ENCODE measurements around the gene TLL1. TPM values are rescaled to one million over a fixed set of nuclear protein-coding genes. Genes with fewer than 3 reads are reported as not detected.

Gene TLL1
- total and polyA plus RNA-seq, 2 of the 13 experiments (the other 11 are each of a cell fraction or from before 2014, with no cell fraction given): not detected

- TF ChIP-seq RORA (CRISPR knock-in tag; IDR thresholded peaks at IDR 0.05): no peak
- no peak for TF ChIP-seq ZNF292 (CRISPR knock-in tag; IDR thresholded peaks at IDR 0.05; ENCODE audit: borderline replicate concordance, low read depth)
- no peak for TF ChIP-seq JDP2 (CRISPR knock-in tag; IDR thresholded peaks at IDR 0.05; ENCODE audit: borderline replicate concordance)
- no peak for TF ChIP-seq NR2F2 (IDR thresholded peaks at IDR 0.05; ENCODE audit: borderline replicate concordance, low read depth)
- TF ChIP-seq RBM39 (IDR thresholded peaks at IDR 0.05; ENCODE audit: low read depth, low read length, poor library complexity, severe bottlenecking): no peak
These were observed 144.8 kb downstream of the TLL1 start (continued) for GRCh38 chr4:166017804-166018203.

GRCh38 chr4:166019441-166020220 is 146.6 kb downstream of the TLL1 start:
- Histone ChIP-seq H3K27ac (ENCODE audit: extremely low read length, insufficient read depth, low read length) (no peak overlapping the region), H3K27me3 (ENCODE audit: control insufficient read depth in 1 of 2, insufficient read depth in 2 of 2, low read length in 2 of 2) (no peaks in the 10 kb centered on the region), H4K20me1 (ENCODE audit: insufficient read depth, low read length) (no peaks in the 10 kb centered on the region), H3K79me2 (ENCODE audit: insufficient read depth, low read length) (no peaks in the 10 kb centered on the region), H2AFZ (ENCODE audit: low read length) (no peak overlapping the region), H3K4me3 (replicated peaks in 1 of 3; ENCODE audit: insufficient read depth in 1 of 3, low read depth in 2 of 3, low read length in 3 of 3) (no peak overlapping the region), H3K4me2 (ENCODE audit: low read depth, low read length) (no peak overlapping the region), H3K4me1 (ENCODE audit: insufficient read depth, low read length) (no peaks in the 10 kb centered on the region), H3K9me3 (ENCODE audit: low read length) (no peaks in the 10 kb centered on the region), H3K9ac (ENCODE audit: insufficient read depth, low read depth, low read length) (no peak overlapping the region), H3K36me3 (replicated peaks in 1 of 2; ENCODE audit: control insufficient read depth in 1 of 2, insufficient read depth in 2 of 2, low read length in 2 of 2) (no peaks in the 10 kb centered on the region)
- no peak for DNase-seq (ENCODE audit: low spot score)
- POLR2A ChIA-PET: no interaction called here
- 0% methylated on average over 2 of the region's 2 CpGs for WGBS (ENCODE audit: low lambda C conversion rate)
- no TSS peak for BruUV-seq (replicated peaks)
- CTCF ChIA-PET (ENCODE audit: low intra/inter-chr PET ratio, low total read pairs): no interaction called here
- intact Hi-C loops (cut with micrococcal nuclease; ENCODE audit: unreplicated experiment): no loop called here
- ATAC-seq: no peak
- FAIRE-seq: no peak
- in situ Hi-C loops (cut with HindIII; ENCODE audit: extremely low pct_ligation_motif_present, low pct_unique_long_range_greater_than_20kb): no loop called here
- TF ChIP-seq ZFX (CRISPR knock-in tag; IDR thresholded peaks at IDR 0.05; ENCODE audit: low read depth): no peak
- no peak for TF ChIP-seq SRSF9 (IDR thresholded peaks at IDR 0.05; ENCODE audit: borderline replicate concordance, insufficient read depth, low read depth, low read length, poor library complexity, severe bottlenecking)
- TF ChIP-seq TFAP4 (IDR thresholded peaks at IDR 0.05; ENCODE audit: borderline replicate concordance, low read depth): no peak
- no peak for TF ChIP-seq KLF9 (CRISPR knock-in tag; IDR thresholded peaks at IDR 0.05; ENCODE audit: low read depth)
- TF ChIP-seq, protein P1, sequence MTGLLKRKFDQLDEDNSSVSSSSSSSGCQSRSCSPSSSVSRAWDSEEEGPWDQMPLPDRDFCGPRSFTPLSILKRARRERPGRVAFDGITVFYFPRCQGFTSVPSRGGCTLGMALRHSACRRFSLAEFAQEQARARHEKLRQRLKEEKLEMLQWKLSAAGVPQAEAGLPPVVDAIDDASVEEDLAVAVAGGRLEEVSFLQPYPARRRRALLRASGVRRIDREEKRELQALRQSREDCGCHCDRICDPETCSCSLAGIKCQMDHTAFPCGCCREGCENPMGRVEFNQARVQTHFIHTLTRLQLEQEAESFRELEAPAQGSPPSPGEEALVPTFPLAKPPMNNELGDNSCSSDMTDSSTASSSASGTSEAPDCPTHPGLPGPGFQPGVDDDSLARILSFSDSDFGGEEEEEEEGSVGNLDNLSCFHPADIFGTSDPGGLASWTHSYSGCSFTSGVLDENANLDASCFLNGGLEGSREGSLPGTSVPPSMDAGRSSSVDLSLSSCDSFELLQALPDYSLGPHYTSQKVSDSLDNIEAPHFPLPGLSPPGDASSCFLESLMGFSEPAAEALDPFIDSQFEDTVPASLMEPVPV (CRISPR knock-in tag; IDR thresholded peaks at IDR 0.05): no peak
- TF ChIP-seq, protein P2, sequence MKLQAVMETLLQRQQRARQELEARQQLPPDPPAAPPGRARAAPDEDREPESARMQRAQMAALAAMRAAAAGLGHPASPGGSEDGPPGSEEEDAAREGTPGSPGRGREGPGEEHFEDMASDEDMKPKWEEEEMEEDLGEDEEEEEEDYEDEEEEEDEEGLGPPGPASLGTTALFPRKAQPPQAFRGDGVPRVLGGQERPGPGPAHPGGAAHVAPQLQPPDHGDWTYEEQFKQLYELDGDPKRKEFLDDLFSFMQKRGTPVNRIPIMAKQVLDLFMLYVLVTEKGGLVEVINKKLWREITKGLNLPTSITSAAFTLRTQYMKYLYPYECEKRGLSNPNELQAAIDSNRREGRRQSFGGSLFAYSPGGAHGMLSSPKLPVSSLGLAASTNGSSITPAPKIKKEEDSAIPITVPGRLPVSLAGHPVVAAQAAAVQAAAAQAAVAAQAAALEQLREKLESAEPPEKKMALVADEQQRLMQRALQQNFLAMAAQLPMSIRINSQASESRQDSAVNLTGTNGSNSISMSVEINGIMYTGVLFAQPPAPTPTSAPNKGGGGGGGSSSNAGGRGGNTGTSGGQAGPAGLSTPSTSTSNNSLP (IDR thresholded peaks at IDR 0.05; ENCODE audit: low read depth, low read length): no peak
- no peak for TF ChIP-seq ZSCAN12 (CRISPR knock-in tag; IDR thresholded peaks at IDR 0.05)
- TF ChIP-seq GATA4 (IDR thresholded peaks at IDR 0.05; ENCODE audit: borderline replicate concordance, low read depth): no peak
- no peak for TF ChIP-seq ZNF607 (CRISPR knock-in tag; IDR thresholded peaks at IDR 0.05; ENCODE audit: borderline replicate concordance)
- no peak for TF ChIP-seq ZNF879 (CRISPR knock-in tag; IDR thresholded peaks at IDR 0.05)
- TF ChIP-seq THAP11 (CRISPR knock-in tag; IDR thresholded peaks at IDR 0.05): no peak
- TF ChIP-seq ZNF550 (CRISPR knock-in tag; IDR thresholded peaks at IDR 0.05; ENCODE audit: borderline replicate concordance): no peak
- no peak for TF ChIP-seq GTF2F1 (IDR thresholded peaks at IDR 0.05; ENCODE audit: low read length)
- TF ChIP-seq ZFP37 (CRISPR knock-in tag; IDR thresholded peaks at IDR 0.05; ENCODE audit: borderline replicate concordance): no peak

Data from HepG2 (cell line).